HepG2 (cell line): Measurements from ENCODE around the gene PFDN2. TPM values are rescaled to one million over a fixed set of nuclear protein-coding genes. Genes with fewer than 3 reads are reported as not detected.

Experiments
- ATAC-seq: fragments of 200-7000 bp; cut with Tn5 transposase; 3 replicates; pipeline ENCODE4 v1.9.1; 2020; ENCODE audit warnings: mild to moderate bottlenecking, moderate library complexity
- BruUV-seq: library from RNA; stranded (reverse); fragments of 400-500 nt; replicated peaks from 2 replicates; lab custom pipeline; 2021; lab: Mats Ljungman, UMichigan
- CTCF ChIA-PET: fragments of 300-600 bp; formaldehyde crosslinking; extraction: SDS; loops from one replicate; lab custom pipeline; 2021; ENCODE audit warnings: low total read pairs, inconsistent platforms, low intra/inter-chr PET ratio; lab: Yijun Ruan, JAX
- POLR2A ChIA-PET: fragments of 350-600 bp; sonication (Branson Sonifier 250); formaldehyde crosslinking; loops from one replicate; lab custom pipeline; 2020; ENCODE audit warnings: antibody characterized with exemption, inconsistent platforms; lab: Yijun Ruan, JAX
- DNase-seq: peaks from one replicate; pipeline ENCODE4 v3.0.0-alpha.2; 2015; ENCODE audit warnings: low spot score
- FAIRE-seq: peaks from 3 replicates; lab custom pipeline; 2011; peaks lifted over from hg19 to GRCh38; lab: Jason Lieb, UNC
- H2AFZ ChIP-seq: one replicate; pipeline ENCODE4 v1.6.1; 2011; ENCODE audit warnings: low read length, inconsistent platforms
- H3K27ac ChIP-seq: fragments of 300-600 bp; 3 replicates; pipeline ENCODE4 v1.8.0; 2011; ENCODE audit warnings: mixed run types, mild to moderate bottlenecking, mixed read lengths, low read length, inconsistent platforms; ENCODE audit not compliant: insufficient read depth; ENCODE audit errors: extremely low read length
- H3K27me3 ChIP-seq, 2 experiments: fragments of 200-600 bp in 1 of 2; 2 replicates in 1 of 2; 3 replicates in 1 of 2; pipeline versions ENCODE4 v1.6.0 to v1.8.0; 2011; ENCODE audit warnings: low read length in 2 of 2, mild to moderate bottlenecking in 2 of 2, moderate library complexity in 2 of 2, inconsistent platforms in 1 of 2; ENCODE audit not compliant: insufficient read depth in 2 of 2, control insufficient read depth in 1 of 2
- H3K36me3 ChIP-seq, 2 experiments: fragments of 200-600 bp in 1 of 2; replicated peaks in 1 of 2; 2 replicates in 1 of 2; 3 replicates in 1 of 2; pipeline versions ENCODE4 v1.5.1 to v1.8.0; 2011; ENCODE audit warnings: low read length in 2 of 2, inconsistent platforms in 1 of 2; ENCODE audit not compliant: insufficient read depth in 2 of 2, control insufficient read depth in 1 of 2
- H3K4me1 ChIP-seq: 2 replicates; pipeline ENCODE4 v1.5.1; 2012; ENCODE audit warnings: low read length, inconsistent platforms; ENCODE audit not compliant: insufficient read depth
- H3K4me2 ChIP-seq: 2 replicates; pipeline ENCODE4 v1.6.0; 2011; ENCODE audit warnings: low read depth, low read length, inconsistent platforms
- H3K4me3 ChIP-seq, 3 experiments: fragments of 200-600 bp in 1 of 3; sonication (generic), shearing (Covaris generic) in 1 of 3; replicated peaks in 1 of 3; 2 replicates each; pipeline ENCODE4 v1.5.1; 2011 to 2016; ENCODE audit warnings: low read length in 3 of 3, inconsistent platforms in 2 of 3, low read depth in 2 of 3, mild to moderate bottlenecking in 2 of 3, control low read depth in 1 of 3, mixed read lengths in 1 of 3; ENCODE audit not compliant: insufficient read depth in 1 of 3
- H3K79me2 ChIP-seq: one replicate; pipeline ENCODE4 v1.6.1; 2011; ENCODE audit warnings: low read length, inconsistent platforms; ENCODE audit not compliant: insufficient read depth
- H3K9ac ChIP-seq: 2 replicates; pipeline ENCODE4 v1.6.0; 2011; ENCODE audit warnings: mild to moderate bottlenecking, low read depth, low read length, inconsistent platforms; ENCODE audit not compliant: insufficient read depth
- H3K9me3 ChIP-seq: 2 replicates; pipeline ENCODE4 v1.5.1; 2012; ENCODE audit warnings: mild to moderate bottlenecking, low read length
- H4K20me1 ChIP-seq: 2 replicates; pipeline ENCODE4 v1.6.0; 2011; ENCODE audit warnings: inconsistent platforms, mild to moderate bottlenecking, low read length, moderate library complexity; ENCODE audit not compliant: insufficient read depth
- GATA4 ChIP-seq: sonication (generic); IDR thresholded peaks from 2 replicates; pipeline ENCODE4 v1.6.1; 2016; ENCODE audit warnings: antibody characterized with exemption, low read depth, borderline replicate concordance
- GATAD1 ChIP-seq: IDR thresholded peaks from 2 replicates; pipeline ENCODE4 v1.6.1; 2016; ENCODE audit warnings: missing genetic modification reagents, missing compliant biosample characterization
- HNRNPUL1 ChIP-seq: fragments of 200-400 bp; formaldehyde crosslinking; IDR thresholded peaks from 2 replicates; pipeline ENCODE4 v1.6.1; 2017; ENCODE audit warnings: low read depth, mild to moderate bottlenecking, low read length, moderate library complexity
- IKZF1 ChIP-seq: fragments of 450-650 bp; IDR thresholded peaks from 2 replicates; pipeline ENCODE4 v1.7.1; 2016
- KDM5A ChIP-seq: fragments of 200-600 bp; sonication (generic); IDR thresholded peaks from 2 replicates; pipeline ENCODE4 v1.7.0; 2018; ENCODE audit warnings: antibody characterized with exemption, mild to moderate bottlenecking, low read length, borderline replicate concordance
- MBNL3 ChIP-seq: fragments of 250-450 bp; sonication (Bioruptor Pico); conservative IDR thresholded peaks from 2 replicates; pipeline ENCODE4 v1.8.0; 2022; ENCODE audit warnings: mild to moderate bottlenecking, inconsistent platforms
- PAF1 ChIP-seq: IDR thresholded peaks from 2 replicates; pipeline ENCODE4 v1.6.1; 2016; ENCODE audit warnings: missing genetic modification reagents, missing compliant biosample characterization
- SNAPC4 ChIP-seq: sonication (generic); formaldehyde crosslinking; IDR thresholded peaks from 2 replicates; pipeline ENCODE4 v1.4.0; 2020; ENCODE audit warnings: mild to moderate bottlenecking, missing genetic modification reagents
- SRSF1 ChIP-seq: fragments of 200-400 bp; formaldehyde crosslinking; optimal IDR thresholded peaks from 2 replicates; pipeline ENCODE3; 2017; ENCODE audit warnings: mild to moderate bottlenecking, low read depth, low read length, moderate library complexity
- TEAD3 ChIP-seq: optimal IDR thresholded peaks from 2 replicates; pipeline ENCODE3; 2016; ENCODE audit warnings: borderline replicate concordance
- ZNF260 ChIP-seq: sonication (generic); formaldehyde crosslinking; IDR thresholded peaks from 2 replicates; pipeline ENCODE4 v1.4.0; 2020; ENCODE audit warnings: missing genetic modification reagents, low read depth, mild to moderate bottlenecking, borderline replicate concordance
- ZNF550 ChIP-seq: sonication (generic); formaldehyde crosslinking; IDR thresholded peaks from 2 replicates; pipeline ENCODE4 v1.4.0; 2020; ENCODE audit warnings: mild to moderate bottlenecking, missing genetic modification reagents, borderline replicate concordance
- ZNF552 ChIP-seq: sonication (generic); formaldehyde crosslinking; IDR thresholded peaks from 2 replicates; pipeline ENCODE4 v1.9.0; 2022; ENCODE audit warnings: missing genetic modification reagents, mild to moderate bottlenecking, borderline replicate concordance
- WGBS: methylation state at CpG from one replicate; pipeline ENCODE4 v1.1.6; 2017; ENCODE audit warnings: low lambda C conversion rate; 5-methylcytosine and 5-hydroxymethylcytosine counted together
- in situ Hi-C: cut with HindIII; loops from 2 replicates; pipeline ENCODE4 v1.10.0; 2017; ENCODE audit warnings: low pct_unique_long_range_greater_than_20kb; ENCODE audit not compliant: extremely low pct_ligation_motif_present
- intact Hi-C: fragments of 100-400 bp; cut with micrococcal nuclease; formaldehyde crosslinking; loops from one replicate; pipeline ENCODE4 v1.10.0; 2022; ENCODE audit not compliant: unreplicated experiment
- polyA plus RNA-seq, 8 experiments: library from polyadenylated mRNA; depleted of rRNA in 3 of 8; stranded (reverse) in 7 of 8; unstranded in 1 of 8; fragments of >200 nt; fragmentation: Illumina TruSeq in 4 of 8; extraction: Trizol in 4 of 8; gene quantifications; 2 replicates each; pipeline versions ENCODE4 v1.2.1 to v1.2.3, GENCODE V29; 2011 to 2016; ENCODE audit warnings: low read depth in 4 of 8, missing spikeins in 1 of 8, mixed read lengths in 1 of 8; ENCODE audit not compliant: insufficient read depth in 1 of 8
- total RNA-seq, 5 experiments: library from RNA; depleted of rRNA; stranded (reverse); fragments of >200 nt; fragmentation: Illumina TruSeq; extraction: Trizol; gene quantifications; 2 replicates each; pipeline ENCODE4 v1.2.3, GENCODE V29; 2016; ENCODE audit warnings: low read depth in 1 of 5
- TF ChIP-seq, protein P1 (sequence below): sonication (generic); formaldehyde crosslinking; IDR thresholded peaks from 2 replicates; pipeline ENCODE4 v1.5.1; 2020; ENCODE audit warnings: missing genetic modification reagents, mild to moderate bottlenecking, borderline replicate concordance
- TF ChIP-seq, protein P2 (sequence below): sonication (generic); formaldehyde crosslinking; conservative IDR thresholded peaks from 2 replicates; pipeline ENCODE4 v1.8.0; 2022; ENCODE audit warnings: missing genetic modification reagents

The PFDN2 gene
- total and polyA plus RNA-seq, 2 of the 13 experiments (the other 11 are each of a cell fraction or from before 2014, with no cell fraction given) = 62.6 to 63.6 TPM

DNA sequence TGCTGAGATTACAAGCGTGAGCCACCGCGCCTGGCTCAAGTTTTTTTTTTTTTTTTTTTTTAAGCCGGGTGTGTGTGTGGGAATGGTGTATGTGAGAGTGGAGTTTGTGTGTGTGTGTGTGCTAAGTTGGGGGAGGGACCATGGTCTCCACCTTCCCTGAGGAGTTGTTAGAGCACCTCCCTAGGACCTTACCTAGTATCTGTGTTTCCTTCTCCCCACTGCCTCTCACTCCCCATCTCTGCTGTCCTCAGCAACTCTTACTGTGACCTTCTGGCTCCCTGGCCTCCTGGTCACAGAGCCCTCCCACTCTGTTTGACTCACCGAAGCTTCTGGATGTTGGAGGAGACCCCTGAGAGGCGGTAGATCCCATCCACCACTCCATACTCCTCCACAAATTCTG is 58.5 kb downstream of the PFDN2 start:
- no TSS peak for BruUV-seq
- WGBS = 36% methylated on average over 6 of the region's 6 CpGs
- POLR2A ChIA-PET = no interaction called here
- TF ChIP-seq GATAD1 (CRISPR knock-in tag) = no peak
- TF ChIP-seq GATA4 = no peak
- no peak for TF ChIP-seq KDM5A
- no peak for TF ChIP-seq MBNL3 (CRISPR knock-in tag)
- no peak for TF ChIP-seq HNRNPUL1
- TF ChIP-seq ZNF552 (CRISPR knock-in tag) = no peak
- no peak for TF ChIP-seq IKZF1
- TF ChIP-seq TEAD3 (CRISPR knock-in tag) = no peak
- TF ChIP-seq ZNF550 (CRISPR knock-in tag) = no peak
- TF ChIP-seq ZNF260 = no peak
- no peak for TF ChIP-seq SNAPC4
- TF ChIP-seq, protein P1, sequence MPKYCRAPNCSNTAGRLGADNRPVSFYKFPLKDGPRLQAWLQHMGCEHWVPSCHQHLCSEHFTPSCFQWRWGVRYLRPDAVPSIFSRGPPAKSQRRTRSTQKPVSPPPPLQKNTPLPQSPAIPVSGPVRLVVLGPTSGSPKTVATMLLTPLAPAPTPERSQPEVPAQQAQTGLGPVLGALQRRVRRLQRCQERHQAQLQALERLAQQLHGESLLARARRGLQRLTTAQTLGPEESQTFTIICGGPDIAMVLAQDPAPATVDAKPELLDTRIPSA (CRISPR knock-in tag) = no peak
- no peak for TF ChIP-seq SRSF1
- TF ChIP-seq PAF1 (CRISPR knock-in tag) = no peak
- TF ChIP-seq, protein P2, sequence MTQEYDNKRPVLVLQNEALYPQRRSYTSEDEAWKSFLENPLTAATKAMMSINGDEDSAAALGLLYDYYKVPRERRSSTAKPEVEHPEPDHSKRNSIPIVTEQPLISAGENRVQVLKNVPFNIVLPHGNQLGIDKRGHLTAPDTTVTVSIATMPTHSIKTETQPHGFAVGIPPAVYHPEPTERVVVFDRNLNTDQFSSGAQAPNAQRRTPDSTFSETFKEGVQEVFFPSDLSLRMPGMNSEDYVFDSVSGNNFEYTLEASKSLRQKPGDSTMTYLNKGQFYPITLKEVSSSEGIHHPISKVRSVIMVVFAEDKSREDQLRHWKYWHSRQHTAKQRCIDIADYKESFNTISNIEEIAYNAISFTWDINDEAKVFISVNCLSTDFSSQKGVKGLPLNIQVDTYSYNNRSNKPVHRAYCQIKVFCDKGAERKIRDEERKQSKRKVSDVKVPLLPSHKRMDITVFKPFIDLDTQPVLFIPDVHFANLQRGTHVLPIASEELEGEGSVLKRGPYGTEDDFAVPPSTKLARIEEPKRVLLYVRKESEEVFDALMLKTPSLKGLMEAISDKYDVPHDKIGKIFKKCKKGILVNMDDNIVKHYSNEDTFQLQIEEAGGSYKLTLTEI (CRISPR knock-in tag) = no peak

More for the DNA sequence above, 58.5 kb downstream of the PFDN2 start:
- Histone ChIP-seq H3K4me2 (no peak overlapping the region), H3K9ac (no peak overlapping the region), H3K27me3 (no peaks in the 10 kb centered on the region), H3K4me1 (no peaks in the 10 kb centered on the region), H3K79me2 (no peaks in the 10 kb centered on the region), H2AFZ (no peak overlapping the region), H3K27ac (no peak overlapping the region), H3K36me3 (no peaks in the 10 kb centered on the region), H4K20me1 (no peaks in the 10 kb centered on the region), H3K9me3 (no peaks in the 10 kb centered on the region), H3K4me3 (no peak overlapping the region)
- DNase-seq = no peak
- FAIRE-seq = no peak
- intact Hi-C loops (no loop called here), in situ Hi-C loops (no loop called here)
- no peak; the same call in 2 of the 3 replicates for ATAC-seq
- CTCF ChIA-PET = no interaction called here
